Activated CD4-positive, alpha-beta T cell treated with anti-CD3 and anti-CD28 coated beads, Interleukin-2, amount 10 ng/mL, durations not matched to agents 7 days and 5 days (primary cell): Measurements from ENCODE around the gene CDC20. TPM values are rescaled to one million over a fixed set of nuclear protein-coding genes. Genes with fewer than 3 reads are reported as not detected.
A peak's percentile ranks its signal among the peaks of the same experiment; 100 is the strongest.

Source experiments
- CTCF ChIA-PET: fragments of 350-600 bp; sonication (Branson Sonifier 250); formaldehyde crosslinking; loops from one replicate; lab custom pipeline; 2021; ENCODE audit warnings: antibody characterized with exemption; lab: Charles Lee
- POLR2A ChIA-PET: fragments of 350-600 bp; sonication (Branson Sonifier 250); formaldehyde crosslinking; loops from one replicate; lab custom pipeline; 2021; ENCODE audit warnings: antibody characterized with exemption; lab: Charles Lee
- DNase-seq: peaks from one replicate; pipeline ENCODE4 v3.0.0-alpha.2; 2020
- H3K27ac Mint-ChIP-seq: one replicate; pipeline ENCODE4 v1.8.0; 2021; ENCODE audit warnings: mild to moderate bottlenecking, moderate library complexity, mixed read lengths
- H3K27me3 Mint-ChIP-seq: one replicate; pipeline ENCODE4 v1.8.0; 2021; ENCODE audit warnings: mixed read lengths
- H3K36me3 Mint-ChIP-seq: one replicate; pipeline ENCODE4 v1.8.0; 2021; ENCODE audit warnings: low read depth, mixed read lengths
- H3K4me1 Mint-ChIP-seq: one replicate; pipeline ENCODE4 v1.8.0; 2021; ENCODE audit warnings: mixed read lengths
- H3K4me3 Mint-ChIP-seq: one replicate; pipeline ENCODE4 v1.8.0; 2021; ENCODE audit warnings: mild to moderate bottlenecking, moderate library complexity, mixed read lengths
- H3K9me3 Mint-ChIP-seq: one replicate; pipeline ENCODE4 v1.8.0; 2021; ENCODE audit warnings: mixed read lengths
- microRNA-seq: library from miRNA; unstranded; fragments of <30 nt; microRNA quantifications from one replicate; pipeline ENCODE4 v1.2.0, GENCODE V29; 2021; ENCODE audit warnings: borderline microRNAs expressed, borderline replicate concordance
- total RNA-seq, 2 experiments: library from RNA; stranded (reverse); gene quantifications; one replicate each; pipeline ENCODE4 v1.2.3, GENCODE V29; 2021

CDC20 gene
- total RNA-seq, 2 experiments from 2014 or later, result 176 to 188 TPM

DNA sequence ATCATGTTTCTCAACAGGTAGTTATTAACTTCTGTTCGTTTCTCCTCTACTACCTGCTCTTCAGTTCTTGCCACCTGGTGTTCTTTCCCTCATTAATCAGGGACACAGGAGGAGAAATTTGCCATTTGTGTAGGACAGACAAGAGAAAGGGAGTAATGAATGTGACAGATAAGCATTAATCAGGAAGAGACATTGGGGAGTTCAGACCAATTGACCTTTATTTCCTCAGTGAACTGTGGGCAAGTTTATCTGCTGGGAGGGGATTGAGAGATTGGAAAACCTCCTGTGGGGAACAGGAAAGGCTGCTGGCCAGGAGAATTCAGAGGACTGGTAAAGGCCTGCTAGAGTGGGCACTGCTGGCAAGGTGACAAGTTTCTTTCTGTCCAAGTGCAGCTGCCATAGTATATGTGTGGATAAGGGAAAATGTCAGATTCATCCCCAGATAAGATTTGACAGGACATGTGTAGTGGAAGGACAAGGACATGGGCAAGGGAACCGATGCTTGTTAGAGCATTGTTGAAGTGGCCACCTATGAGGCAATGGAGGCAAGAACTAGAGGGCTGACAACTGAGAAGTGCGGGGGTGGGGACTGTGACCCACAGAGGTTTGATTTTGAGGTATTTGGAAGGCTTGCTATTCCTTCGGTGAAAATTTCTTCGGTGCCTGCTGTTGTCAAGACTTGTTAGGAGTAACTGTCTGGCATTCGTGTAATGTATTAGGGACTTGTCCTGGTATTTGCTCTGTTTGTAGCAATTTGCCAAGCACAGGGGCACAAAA is 43.5 kb downstream of the CDC20 start:
- no peak for DNase-seq
- H3K27ac Mint-ChIP-seq, result no peak overlapping the region

DNA sequence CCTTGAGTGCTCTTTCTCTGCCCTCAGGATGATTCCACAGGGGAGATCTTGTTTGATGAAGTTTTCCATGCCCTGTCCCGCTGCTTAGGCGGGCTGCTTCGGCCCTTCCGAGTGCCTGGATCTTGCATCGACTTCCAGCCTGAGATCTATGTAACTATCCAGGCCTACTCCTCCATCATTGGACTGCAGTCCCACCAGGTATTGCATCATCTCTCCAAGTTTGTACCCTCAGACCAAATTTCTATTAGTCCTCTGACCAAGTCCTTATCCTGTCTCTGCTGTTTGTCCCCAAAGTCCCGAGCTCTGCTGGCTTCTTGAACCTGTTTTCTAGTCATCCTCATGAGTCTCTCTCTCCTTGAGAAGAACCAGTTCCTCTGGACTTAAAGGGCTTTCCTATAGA is 45.6 kb downstream of the CDC20 start:
- DNase-seq, result no peak
- H3K4me1 Mint-ChIP-seq, result no peaks in the 10 kb centered on the region
- no peaks in the 10 kb centered on the region for H3K27me3 Mint-ChIP-seq
- ChIA-PET CTCF (no interaction called here), POLR2A (no interaction called here)
- H3K27ac Mint-ChIP-seq, result no peak overlapping the region
- H3K9me3 Mint-ChIP-seq, result no peaks in the 10 kb centered on the region
- peaks cover 34% of the 10 kb centered on the region for H3K36me3 Mint-ChIP-seq
- no peak overlapping the region for H3K4me3 Mint-ChIP-seq

More for the DNA sequence above, 43.5 kb downstream of the CDC20 start:
- H3K9me3 Mint-ChIP-seq, result no peaks in the 10 kb centered on the region
- H3K36me3 Mint-ChIP-seq, result peaks cover 25% of the 10 kb centered on the region
- no peak overlapping the region for H3K4me3 Mint-ChIP-seq
- CTCF ChIA-PET, result no interaction called here
- H3K27me3 Mint-ChIP-seq, result no peaks in the 10 kb centered on the region
- no peaks in the 10 kb centered on the region for H3K4me1 Mint-ChIP-seq
- POLR2A ChIA-PET, result no interaction called here

- no peak overlapping the region for H3K4me3 Mint-ChIP-seq
- ChIA-PET CTCF (interaction anchor here (0.7 kb wide), 1 partner anchor 9 kb away, joined by 3 read pairs; no protein-coding TSS in a partner anchor), POLR2A (no interaction called here)
- H3K4me1 Mint-ChIP-seq, result no peaks in the 10 kb centered on the region
- peaks cover 38% of the 10 kb centered on the region for H3K36me3 Mint-ChIP-seq
- no peak for DNase-seq
- H3K9me3 Mint-ChIP-seq, result no peaks in the 10 kb centered on the region
- H3K27me3 Mint-ChIP-seq, result no peaks in the 10 kb centered on the region
- H3K27ac Mint-ChIP-seq, result no peak overlapping the region
These were observed 46.6 kb downstream of the CDC20 start for GRCh38 chr1:43405219-43405875.

DNA sequence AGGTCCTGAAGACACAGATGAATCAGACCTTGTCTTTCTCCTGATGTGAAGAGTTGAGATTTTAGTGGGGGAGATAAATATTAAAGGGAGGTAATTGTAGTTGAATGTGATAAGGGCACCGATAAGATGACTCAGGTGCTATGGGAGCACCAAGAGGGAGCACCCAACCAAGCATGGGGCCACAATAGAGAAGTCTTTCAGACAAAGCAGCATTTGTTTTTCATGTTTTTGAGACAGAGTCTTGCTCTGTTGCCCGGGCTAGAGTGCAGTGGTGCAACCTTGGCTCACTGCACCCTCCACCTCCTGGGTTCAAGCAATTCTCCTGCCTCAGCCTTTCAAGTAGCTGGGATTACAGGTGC is 47.1 kb downstream of the CDC20 start:
- ChIA-PET CTCF (interaction anchor here (0.7 kb wide), 1 partner anchor 9 kb away, joined by 3 read pairs; no protein-coding TSS in a partner anchor), POLR2A (no interaction called here)
- Mint-ChIP-seq H3K27me3 (no peaks in the 10 kb centered on the region), H3K27ac (no peak overlapping the region), H3K4me3 (no peak overlapping the region), H3K4me1 (no peaks in the 10 kb centered on the region), H3K9me3 (no peaks in the 10 kb centered on the region), H3K36me3 (peaks cover 38% of the 10 kb centered on the region)
- DNase-seq, result no peak

- Mint-ChIP-seq H3K9me3 (no peaks in the 10 kb centered on the region), H3K4me3 (no peak overlapping the region), H3K27me3 (no peaks in the 10 kb centered on the region), H3K4me1 (peaks cover 1% of the 10 kb centered on the region), H3K27ac (peak overlapping the region; percentile 6), H3K36me3 (peaks cover 29% of the 10 kb centered on the region)
- POLR2A ChIA-PET, result no interaction called here
- no peak for DNase-seq
- CTCF ChIA-PET, result no interaction called here
These were observed 51.8 kb downstream of the CDC20 start for GRCh38 chr1:43410571-43410970.

Small RNA genes lying within 50 kb of the gene (microRNA-seq; reads per million reads assigned to microRNA genes)
- 1.5 reads per million for gene MIR6734

Other genes with a start within 250 kb of the CDC20 start
- 10 to 100 TPM; 40.5 to 45.8 TPM for gene EBNA1BP2, start 186.7 kb upstream of the CDC20 start, total RNA-seq
- not detected for gene CFAP57, start 186.7 kb upstream of the CDC20 start, total RNA-seq
- gene TMEM125, start 89.0 kb upstream of the CDC20 start, total RNA-seq, result not detected
- not detected for gene C1orf210, start 73.4 kb upstream of the CDC20 start, total RNA-seq
- not detected for gene TIE1, start 58.0 kb upstream of the CDC20 start, total RNA-seq
- not detected for gene MPL, start 21.2 kb upstream of the CDC20 start, total RNA-seq
- gene ELOVL1, start 9.0 kb downstream of the CDC20 start, total RNA-seq, result 10 to 100 TPM; 77.1 to 85.0 TPM
- gene MED8, start 30.8 kb downstream of the CDC20 start, total RNA-seq, result 10 to 100 TPM; 30.2 to 33.3 TPM
- gene SZT2, start 30.9 kb downstream of the CDC20 start, total RNA-seq, result 10 to 100 TPM; 66.6 to 74.3 TPM
- gene HYI, start 95.0 kb downstream of the CDC20 start, total RNA-seq, result 10 to 100 TPM; 20.6 to 25.8 TPM
- gene PTPRF, start 171.9 kb downstream of the CDC20 start, total RNA-seq, result under 1 TPM; 0.37 to 0.42 TPM